ENCODE results near the gene CRPPA. TPM values are rescaled to one million over a fixed set of nuclear protein-coding genes. Genes with fewer than 3 reads are reported as not detected.

CRPPA gene
- total RNA-seq, 1 donor from 2014 or later = 1.5 TPM

GRCh38 chr7:16409777-16410176 lies 11.6 kb downstream of the CRPPA start:
- Mint-ChIP-seq H3K27me3 (no peaks in the 10 kb centered on the region), H3K36me3 (ENCODE audit: low read depth) (no peaks in the 10 kb centered on the region), H3K27ac (no peak overlapping the region), H3K4me3 (no peak overlapping the region), H3K9me3 (no peaks in the 10 kb centered on the region), H3K4me1 (no peaks in the 10 kb centered on the region)
- ChIA-PET POLR2A (interaction anchor here (1.5 kb wide), 1 partner anchor 11 kb away, joined by 4 read pairs; the partner anchor contains the start of gene CRPPA), CTCF (no interaction called here)
- intact Hi-C loops (cut with micrococcal nuclease) = no loop called here
- TF ChIP-seq CTCF (IDR thresholded peaks at IDR 0.05) = no peak
- no peak for ATAC-seq (ENCODE audit: low read depth)
- no peak for DNase-seq

- CTCF ChIA-PET = no interaction called here
- no peak for ATAC-seq (ENCODE audit: low read depth)
- intact Hi-C loops (cut with micrococcal nuclease) = no loop called here
- TF ChIP-seq CTCF (IDR thresholded peaks at IDR 0.05) = no peak
- POLR2A ChIA-PET = interaction anchor here (0.7 kb wide), 1 partner anchor 15 kb away, joined by 3 read pairs; no protein-coding TSS in a partner anchor
- no peak overlapping the region for H3K27ac Mint-ChIP-seq
- H3K4me1 Mint-ChIP-seq = peaks cover 2% of the 10 kb centered on the region
- peaks cover 20% of the 10 kb centered on the region for H3K36me3 Mint-ChIP-seq (ENCODE audit: low read depth)
- H3K4me3 Mint-ChIP-seq = no peak overlapping the region
- H3K9me3 Mint-ChIP-seq = peaks cover 14% of the 10 kb centered on the region
- no peak for DNase-seq
- H3K27me3 Mint-ChIP-seq = no peaks in the 10 kb centered on the region
These were observed 16.7 kb downstream of the CRPPA start for GRCh38 chr7:16404636-16405035.

GRCh38 chr7:16403475-16403874 lies 17.9 kb downstream of the CRPPA start:
- CTCF ChIA-PET = no interaction called here
- H3K9me3 Mint-ChIP-seq = peaks cover 16% of the 10 kb centered on the region
- H3K36me3 Mint-ChIP-seq (ENCODE audit: low read depth) = peaks cover 20% of the 10 kb centered on the region
- H3K27me3 Mint-ChIP-seq = no peaks in the 10 kb centered on the region
- no peak overlapping the region for H3K27ac Mint-ChIP-seq
- no peak overlapping the region for H3K4me3 Mint-ChIP-seq
- intact Hi-C loops (cut with micrococcal nuclease) = no loop called here
- H3K4me1 Mint-ChIP-seq = peaks cover 2% of the 10 kb centered on the region
- TF ChIP-seq CTCF (IDR thresholded peaks at IDR 0.05) = no peak
- DNase-seq (no peak), ATAC-seq (ENCODE audit: low read depth) (no peak)
- POLR2A ChIA-PET = no interaction called here

GRCh38 chr7:16402940-16403339 lies 18.4 kb downstream of the CRPPA start:
- no peak for ATAC-seq (ENCODE audit: low read depth)

GRCh38 chr7:16402091-16402490 lies 19.2 kb downstream of the CRPPA start:
- Mint-ChIP-seq H3K4me3 (no peak overlapping the region), H3K27me3 (no peaks in the 10 kb centered on the region), H3K4me1 (peaks cover 2% of the 10 kb centered on the region), H3K36me3 (ENCODE audit: low read depth) (peaks cover 20% of the 10 kb centered on the region), H3K9me3 (peaks cover 18% of the 10 kb centered on the region), H3K27ac (no peak overlapping the region)
- ATAC-seq (ENCODE audit: low read depth) (no peak), DNase-seq (no peak)
- intact Hi-C loops (cut with micrococcal nuclease) = no loop called here
- ChIA-PET POLR2A (no interaction called here), CTCF (no interaction called here)
- no peak for TF ChIP-seq CTCF (IDR thresholded peaks at IDR 0.05)

More at GRCh38 chr7:16402940-16403339, 18.4 kb downstream of the CRPPA start:
- no peak for DNase-seq
- CTCF ChIA-PET = no interaction called here
- H3K27ac Mint-ChIP-seq = no peak overlapping the region
- H3K9me3 Mint-ChIP-seq = peaks cover 16% of the 10 kb centered on the region
- intact Hi-C loops (cut with micrococcal nuclease) = no loop called here
- H3K36me3 Mint-ChIP-seq (ENCODE audit: low read depth) = peaks cover 20% of the 10 kb centered on the region
- TF ChIP-seq CTCF (IDR thresholded peaks at IDR 0.05) = no peak
- POLR2A ChIA-PET = no interaction called here
- peaks cover 2% of the 10 kb centered on the region for H3K4me1 Mint-ChIP-seq
- H3K27me3 Mint-ChIP-seq = no peaks in the 10 kb centered on the region
- no peak overlapping the region for H3K4me3 Mint-ChIP-seq

Measured in activated B cell treated with CpG ODN at 0.5 μM for 24 hours (primary cell).